ENCODE measurements around the gene DNMT3A. TPM values are rescaled to one million over a fixed set of nuclear protein-coding genes. Genes with fewer than 3 reads are reported as not detected.

The DNMT3A gene
- total and polyA plus RNA-seq, 2 of the 8 experiments (the other 6 are each of a cell fraction or from before 2014, with no cell fraction given): 33.6 to 178 TPM

GRCh38 chr2:25246558-25247290 lies 95.0 kb downstream of the DNMT3A start:
- POLR2A ChIA-PET (ENCODE audit: partially characterized antibody): interaction anchor here (1.4 to 10.8 kb wide), 9 partner anchors 8 to 73 kb away, joined by 3 to 135 read pairs (median 9); no protein-coding TSS in a partner anchor
- H3K27me3 ChIP-seq (replicated peaks in 1 of 4; ENCODE audit: control insufficient read depth in 3 of 4, extremely low read depth in 1 of 4, insufficient read depth in 3 of 4, low read length in 3 of 4): no peaks in the 10 kb centered on the region
- no peak overlapping the region for H2BK12ac ChIP-seq (ENCODE audit: low read depth, low read length)
- H2BK15ac ChIP-seq (ENCODE audit: low read length): no peak overlapping the region
- no peak overlapping the region for H4K8ac ChIP-seq (ENCODE audit: extremely low read depth, insufficient read depth, low read length)
- H3K56ac ChIP-seq (replicated peaks; ENCODE audit: insufficient read length, low read depth, low read length): no peak overlapping the region
- no peak overlapping the region for H3K27ac ChIP-seq (ENCODE audit: low read depth, low read length)
- H3K4me1 ChIP-seq (replicated peaks in 1 of 4; ENCODE audit: control insufficient read depth in 3 of 4, insufficient read depth in 4 of 4, low read length in 3 of 4): peaks cover 8 to 17% (median 11%) of the 10 kb centered on the region in 4 experiments
- no peak for DNase-seq (ENCODE audit: low read depth in 1 of 2, low spot score in 2 of 2)
- no peak overlapping the region for H2BK20ac ChIP-seq (ENCODE audit: low read length)
- H3K18ac ChIP-seq (ENCODE audit: extremely low read depth, low read length): no peak overlapping the region
- H3K14ac ChIP-seq (ENCODE audit: insufficient read length): no peak overlapping the region
- no peaks in the 10 kb centered on the region; the same call in none of the 2 replicates for H3K79me1 ChIP-seq (ENCODE audit: low read depth, low read length)
- H3K4ac ChIP-seq (replicated peaks; ENCODE audit: insufficient read length, low read depth, low read length): no peak overlapping the region
- no peak overlapping the region for H2BK120ac ChIP-seq (replicated peaks; ENCODE audit: low read depth, low read length)
- peaks cover 52 to 68% (median 59%) of the 10 kb centered on the region in 4 experiments for H3K36me3 ChIP-seq (ENCODE audit: control insufficient read depth in 2 of 4, insufficient read depth in 4 of 4, low read length in 3 of 4)
- no peak overlapping the region for H3K4me2 ChIP-seq (ENCODE audit: insufficient read depth in 1 of 2, low read depth in 2 of 2, low read length in 2 of 2)
- H3K9ac ChIP-seq (replicated peaks in 1 of 4; ENCODE audit: extremely low read depth in 1 of 4, low read depth in 3 of 4, low read length in 3 of 4): no peak overlapping the region
- no peak overlapping the region for H4K91ac ChIP-seq (replicated peaks; ENCODE audit: insufficient read length, low read length)
- 93% methylated on average over 21 of the region's 26 CpGs; no CpG with 5 or more reads in 1 of the 2 experiments for WGBS, 2 experiments (ENCODE audit: extremely low coverage in 1 of 2, insufficient coverage in 1 of 2, insufficient read length in 1 of 2, insufficient replicate concordance in 2 of 2, low coverage in 1 of 2, low lambda C conversion rate in 2 of 2, missing lambda C conversion rate in 1 of 2)
- CTCF ChIA-PET (ENCODE audit: partially characterized antibody): interaction anchor here (0.6 to 3.1 kb wide), 7 partner anchors 10 to 1108 kb away, joined by 3 to 13 read pairs (median 4); no protein-coding TSS in a partner anchor
- no peak overlapping the region for H3K23ac ChIP-seq (ENCODE audit: insufficient read length)
- H4K20me1 ChIP-seq (replicated peaks in 1 of 2; ENCODE audit: control insufficient read depth in 1 of 2, insufficient read depth in 2 of 2, low read length in 2 of 2): peaks cover 17 to 33% of the 10 kb centered on the region in 2 experiments
- H3K9me3 ChIP-seq (ENCODE audit: insufficient read depth in 2 of 2, low read depth in 1 of 2, low read length in 1 of 2): no peaks in the 10 kb centered on the region
- no peak overlapping the region for H2AK5ac ChIP-seq (ENCODE audit: low read depth, low read length)
- no peak for FAIRE-seq
- no peak overlapping the region; the same call in 1 of the 2 replicates for H2BK5ac ChIP-seq (ENCODE audit: low read depth, low read length)
- no peak overlapping the region for H2AFZ ChIP-seq (ENCODE audit: low read length)
- no peak overlapping the region for H3K4me3 ChIP-seq (ENCODE audit: extremely low read depth in 1 of 4, insufficient read depth in 2 of 4, low read depth in 3 of 4, low read length in 4 of 4)
- peaks cover 10 to 36% of the 10 kb centered on the region in 2 experiments for H3K79me2 ChIP-seq (ENCODE audit: control insufficient read depth in 1 of 2, insufficient read depth in 2 of 2, low read length in 2 of 2)
- H3K23me2 ChIP-seq (ENCODE audit: low read depth, low read length): peaks cover 15% of the 10 kb centered on the region
- no peak overlapping the region for H4K5ac ChIP-seq (ENCODE audit: insufficient read length, low read depth, low read length)
- TF ChIP-seq PHF8 (conservative IDR thresholded peaks at IDR 0.05; ENCODE audit: low read depth, low read length): no peak
- no peak for TF ChIP-seq CEBPB (IDR thresholded peaks at IDR 0.05; ENCODE audit: low read depth, low read length)
- no peak for TF ChIP-seq SIRT6 (IDR thresholded peaks at IDR 0.05; ENCODE audit: low read length)
- TF ChIP-seq EZH2 (IDR thresholded peaks at IDR 0.05; ENCODE audit: low read depth, low read length, severe bottlenecking): no peak
- no peak for TF ChIP-seq MAX (IDR thresholded peaks at IDR 0.05)
- no peak for TF ChIP-seq TEAD4 (IDR thresholded peaks at IDR 0.05; ENCODE audit: low read depth, low read length)
- TF ChIP-seq USF2 (IDR thresholded peaks at IDR 0.05; ENCODE audit: low read length): no peak
- no peak for TF ChIP-seq GABPA (IDR thresholded peaks at IDR 0.05; ENCODE audit: borderline replicate concordance, insufficient read depth, low read length)
- no peak for TF ChIP-seq EGR1 (IDR thresholded peaks at IDR 0.05; ENCODE audit: borderline replicate concordance, low read depth, low read length)
- no peak for TF ChIP-seq SUZ12 (IDR thresholded peaks at IDR 0.05; ENCODE audit: low read length)
- TF ChIP-seq POLR2AphosphoS5 (IDR thresholded peaks at IDR 0.05; ENCODE audit: low read depth, low read length): no peak
- TF ChIP-seq CREB1 (IDR thresholded peaks at IDR 0.05): no peak
